C4-2B (cell line): ENCODE measurements around the gene TTC28.

Experiments used
- ZFX ChIP-seq: fragments of 450-650 bp; IDR thresholded peaks from 2 replicates; pipeline ENCODE4 v1.6.1; 2017
- TF ChIP-seq, protein P1 (sequence below): fragments of 450-650 bp; conservative IDR thresholded peaks from 2 replicates; pipeline ENCODE4 v1.5.1; 2017; ENCODE audit warnings: mild to moderate bottlenecking

- TF ChIP-seq, protein P1, sequence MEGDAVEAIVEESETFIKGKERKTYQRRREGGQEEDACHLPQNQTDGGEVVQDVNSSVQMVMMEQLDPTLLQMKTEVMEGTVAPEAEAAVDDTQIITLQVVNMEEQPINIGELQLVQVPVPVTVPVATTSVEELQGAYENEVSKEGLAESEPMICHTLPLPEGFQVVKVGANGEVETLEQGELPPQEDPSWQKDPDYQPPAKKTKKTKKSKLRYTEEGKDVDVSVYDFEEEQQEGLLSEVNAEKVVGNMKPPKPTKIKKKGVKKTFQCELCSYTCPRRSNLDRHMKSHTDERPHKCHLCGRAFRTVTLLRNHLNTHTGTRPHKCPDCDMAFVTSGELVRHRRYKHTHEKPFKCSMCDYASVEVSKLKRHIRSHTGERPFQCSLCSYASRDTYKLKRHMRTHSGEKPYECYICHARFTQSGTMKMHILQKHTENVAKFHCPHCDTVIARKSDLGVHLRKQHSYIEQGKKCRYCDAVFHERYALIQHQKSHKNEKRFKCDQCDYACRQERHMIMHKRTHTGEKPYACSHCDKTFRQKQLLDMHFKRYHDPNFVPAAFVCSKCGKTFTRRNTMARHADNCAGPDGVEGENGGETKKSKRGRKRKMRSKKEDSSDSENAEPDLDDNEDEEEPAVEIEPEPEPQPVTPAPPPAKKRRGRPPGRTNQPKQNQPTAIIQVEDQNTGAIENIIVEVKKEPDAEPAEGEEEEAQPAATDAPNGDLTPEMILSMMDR = no peak
- TF ChIP-seq ZFX = no peak
Measured at GRCh38 chr22:27961182-27961581, 718.5 kb downstream of the TTC28 start.
